GM18868 (cell line): ENCODE results near the gene SRCAP.
A peak's percentile ranks its signal among the peaks of the same experiment; 100 is the strongest.

Experiments used
- ATAC-seq: cut with Tn5 transposase; IDR thresholded peaks from one replicate; pipeline ENCODE4 v1.9.1; 2021; ENCODE audit warnings: mild to moderate bottlenecking, moderate library complexity; ENCODE audit not compliant: unreplicated experiment

SRCAP gene

DNA sequence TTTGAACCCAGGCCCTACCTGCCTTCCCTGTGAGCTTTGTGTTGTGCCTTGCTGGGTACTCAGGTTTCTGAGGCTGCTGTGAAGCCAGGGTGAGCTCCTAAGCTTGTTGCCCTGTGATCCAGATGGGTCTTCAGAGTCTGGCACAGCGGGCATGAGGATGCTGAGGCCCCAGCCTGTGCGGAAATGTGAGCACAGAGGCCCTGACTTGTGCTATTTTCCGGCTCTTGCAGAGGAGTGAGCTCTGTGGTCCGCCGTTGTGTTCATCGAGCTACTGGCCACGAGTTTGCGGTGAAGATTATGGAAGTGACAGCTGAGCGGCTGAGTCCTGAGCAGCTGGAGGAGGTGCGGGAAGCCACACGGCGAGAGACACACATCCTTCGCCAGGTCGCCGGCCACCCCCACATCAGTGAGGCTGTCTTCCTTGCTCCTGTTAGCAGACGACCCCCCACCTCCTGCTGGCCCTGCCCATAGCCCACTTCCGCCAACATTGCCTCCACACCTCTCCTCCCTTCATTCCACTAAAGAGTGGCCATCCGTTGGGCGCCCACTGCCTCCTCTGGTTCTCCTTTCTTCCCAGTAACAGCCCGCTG is 52.0 kb downstream of the SRCAP start:
- no peak for ATAC-seq

DNA sequence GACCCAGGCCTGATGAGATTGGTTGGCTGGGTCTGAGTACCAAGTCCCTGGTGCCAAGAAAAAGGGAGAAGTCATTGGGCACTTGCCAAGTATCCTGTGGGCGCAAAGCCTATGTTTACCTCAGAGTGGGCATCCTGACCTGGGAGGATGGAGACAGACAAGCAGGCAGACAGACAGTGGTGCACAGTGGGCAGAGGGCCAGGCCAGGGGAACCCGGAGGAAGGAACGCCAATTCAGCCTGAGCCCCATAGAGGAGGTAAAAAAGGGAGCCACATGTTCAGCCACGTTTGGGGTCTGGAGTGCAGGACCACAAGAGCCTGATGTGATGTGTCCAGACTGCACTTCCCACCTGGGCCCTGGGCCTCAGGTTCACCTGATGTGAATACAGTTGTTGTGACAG is 54.6 kb downstream of the SRCAP start:
- ATAC-seq, result no peak

DNA sequence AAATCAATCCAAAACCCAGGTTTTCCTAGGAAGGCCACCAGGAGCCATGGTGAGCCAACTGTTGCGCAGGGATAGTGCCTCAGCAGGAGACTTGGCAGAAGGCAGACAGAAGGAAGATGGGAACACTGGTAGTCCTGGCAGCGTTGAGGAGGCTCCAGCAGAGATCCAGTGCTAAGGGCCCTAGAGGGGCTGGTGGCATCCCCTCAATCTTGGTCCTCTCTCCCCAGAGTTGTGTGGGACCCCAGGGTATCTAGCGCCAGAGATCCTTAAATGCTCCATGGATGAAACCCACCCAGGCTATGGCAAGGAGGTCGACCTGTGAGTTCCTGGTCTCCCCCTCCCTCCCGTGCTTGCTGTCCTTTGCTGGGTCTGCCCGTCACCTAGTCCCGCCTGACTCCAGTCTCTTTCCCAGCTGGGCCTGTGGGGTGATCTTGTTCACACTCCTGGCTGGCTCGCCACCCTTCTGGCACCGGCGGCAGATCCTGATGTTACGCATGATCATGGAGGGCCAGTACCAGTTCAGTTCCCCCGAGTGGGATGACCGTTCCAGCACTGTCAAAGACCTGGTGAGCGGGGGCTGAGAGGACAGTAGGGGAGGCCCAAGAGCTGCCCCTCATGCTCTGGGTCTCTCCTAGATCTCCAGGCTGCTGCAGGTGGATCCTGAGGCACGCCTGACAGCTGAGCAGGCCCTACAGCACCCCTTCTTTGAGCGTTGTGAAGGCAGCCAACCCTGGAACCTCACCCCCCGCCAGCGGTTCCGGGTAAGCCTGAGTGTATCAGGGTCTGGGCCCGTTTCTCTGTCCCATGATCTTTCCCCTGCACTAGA is 57.2 kb downstream of the SRCAP start:
- no peak for ATAC-seq

- no peak for ATAC-seq
Observed at GRCh38 chr16:30756781-30757100, 57.8 kb downstream of the SRCAP start.

DNA sequence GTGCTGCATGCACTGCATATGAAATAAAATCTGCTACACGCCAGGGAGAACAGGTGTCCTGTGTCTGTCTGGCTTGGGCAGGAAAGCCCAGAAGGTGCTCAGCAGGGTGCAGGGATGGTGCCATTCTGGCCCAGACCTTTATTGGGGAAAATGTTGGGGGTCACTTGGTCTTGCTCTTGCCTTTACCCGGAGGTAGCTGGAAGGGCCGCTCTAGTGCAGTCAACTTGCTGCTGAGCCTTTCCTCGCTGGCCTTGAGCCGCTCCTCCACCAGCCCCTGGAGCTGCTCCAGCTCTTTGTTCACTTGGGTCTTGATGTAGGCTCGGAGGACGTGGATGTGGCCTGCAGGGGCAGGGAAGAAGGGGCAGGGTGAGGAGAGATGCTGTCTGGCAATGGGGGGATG is 58.3 kb downstream of the SRCAP start:
- no peak for ATAC-seq

DNA sequence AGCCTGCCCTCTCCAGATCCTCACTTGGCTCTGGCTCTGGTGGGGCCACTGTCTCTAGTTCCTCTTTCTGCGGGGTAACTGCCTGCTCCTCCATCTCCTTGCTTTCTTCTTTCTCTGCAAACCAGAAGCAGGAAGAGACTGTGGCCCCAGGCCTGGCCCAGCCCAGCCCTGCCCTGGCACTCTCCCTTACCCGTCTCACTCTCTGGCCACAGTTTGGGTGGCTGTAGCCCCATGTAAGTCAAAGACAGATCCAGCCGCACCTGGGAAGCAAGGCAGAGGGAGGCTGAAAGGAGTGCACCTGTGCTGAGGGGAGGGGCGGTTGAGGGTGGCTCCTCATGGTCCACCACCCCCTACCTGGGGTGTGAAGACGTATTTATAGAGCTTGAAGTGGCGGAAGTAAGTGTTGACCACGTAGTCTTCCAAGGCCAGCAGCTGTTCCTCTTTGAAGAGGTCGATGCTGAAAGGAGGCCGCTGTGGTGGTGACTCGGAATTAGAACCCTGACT is 60.1 kb downstream of the SRCAP start:
- no peak for ATAC-seq

- no peak for ATAC-seq
Observed at GRCh38 chr16:30760001-30760559, 61.1 kb downstream of the SRCAP start.

- ATAC-seq, result no peak
Observed at GRCh38 chr16:30760577-30761426, 61.8 kb downstream of the SRCAP start.

DNA sequence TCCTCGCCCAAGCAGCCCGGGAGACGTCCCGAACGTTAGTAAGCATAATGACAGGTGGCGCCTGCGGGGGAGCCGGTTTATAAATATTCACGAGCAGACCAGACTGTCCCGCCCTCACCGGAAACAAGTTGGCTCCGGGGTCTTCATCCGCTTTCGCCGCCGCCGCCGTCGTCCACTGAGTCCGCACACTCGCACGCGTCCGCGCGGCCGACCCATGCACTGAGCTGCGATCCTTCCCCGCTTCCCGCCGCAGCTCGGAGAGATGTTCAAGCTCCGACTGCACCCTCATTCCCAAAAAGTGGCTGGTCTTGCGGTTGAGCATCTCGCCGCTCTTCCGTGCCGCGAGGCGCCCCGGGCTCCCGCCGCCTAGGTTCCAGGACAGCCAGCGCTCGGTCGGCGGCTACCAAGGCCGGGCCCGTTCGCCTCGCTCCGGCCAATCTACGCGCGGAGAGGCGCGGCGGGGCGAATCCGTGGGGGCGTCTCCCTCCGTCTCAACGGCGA is 62.5 kb downstream of the SRCAP start:
- peak; percentile 27 for ATAC-seq

DNA sequence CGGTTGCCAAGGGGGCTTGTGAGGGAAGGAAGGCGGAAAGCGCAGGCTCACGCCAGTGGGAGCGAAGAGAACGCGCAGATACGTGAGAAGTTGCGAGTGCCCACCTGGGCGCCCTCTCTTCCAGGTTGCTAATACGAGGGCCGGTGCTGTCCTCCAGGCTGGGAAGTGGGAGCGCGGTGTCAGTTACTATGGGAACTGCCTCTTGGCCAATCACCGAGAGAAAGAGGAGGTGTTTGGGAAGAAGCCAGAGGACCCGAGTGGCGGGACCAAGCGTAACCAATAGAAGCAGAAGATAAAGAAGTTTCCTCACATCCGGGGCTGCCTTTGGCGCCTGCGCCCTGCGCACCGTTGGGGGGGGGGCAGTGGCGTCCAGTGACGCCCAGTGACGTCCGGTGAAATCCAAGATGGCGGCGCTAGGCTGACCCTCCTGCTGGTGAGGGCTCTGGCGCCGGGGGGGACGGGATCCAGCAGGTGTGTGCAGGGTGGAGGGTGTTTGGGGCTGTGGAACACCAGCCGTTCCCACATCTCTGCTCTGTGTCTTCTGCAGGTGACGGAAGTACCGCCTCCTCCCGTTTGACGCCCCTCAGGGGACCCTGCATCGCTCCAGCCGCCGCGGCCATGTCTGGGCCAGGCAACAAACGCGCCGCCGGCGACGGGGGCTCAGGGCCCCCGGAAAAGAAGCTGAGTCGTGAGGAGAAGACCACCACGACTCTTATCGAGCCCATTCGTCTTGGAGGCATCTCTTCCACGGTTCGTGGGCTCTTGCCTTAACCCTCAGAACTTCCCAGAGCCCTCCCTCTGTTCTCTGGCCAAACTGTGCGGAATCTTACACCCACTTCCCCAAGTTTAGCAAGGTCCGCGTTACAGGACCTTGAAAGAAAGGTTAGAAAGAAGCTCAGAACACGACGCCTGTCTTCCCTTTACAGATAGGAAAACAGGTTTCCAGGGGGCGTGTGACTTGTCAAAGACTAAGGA is 63.2 kb downstream of the SRCAP start, which contains the start of the genes CFAP119 and RNF40:
Gene CFAP119, minus strand, starts transcription at position 135 of the 975 bp plus-strand sequence. CDS start 314 bp downstream, outside the sequence.
Gene RNF40, plus strand, starts transcription at position 395 of the 975 bp plus-strand sequence. Its CDS starts 224 bp downstream, at position 619.
- ATAC-seq, result peak; percentile 91

DNA sequence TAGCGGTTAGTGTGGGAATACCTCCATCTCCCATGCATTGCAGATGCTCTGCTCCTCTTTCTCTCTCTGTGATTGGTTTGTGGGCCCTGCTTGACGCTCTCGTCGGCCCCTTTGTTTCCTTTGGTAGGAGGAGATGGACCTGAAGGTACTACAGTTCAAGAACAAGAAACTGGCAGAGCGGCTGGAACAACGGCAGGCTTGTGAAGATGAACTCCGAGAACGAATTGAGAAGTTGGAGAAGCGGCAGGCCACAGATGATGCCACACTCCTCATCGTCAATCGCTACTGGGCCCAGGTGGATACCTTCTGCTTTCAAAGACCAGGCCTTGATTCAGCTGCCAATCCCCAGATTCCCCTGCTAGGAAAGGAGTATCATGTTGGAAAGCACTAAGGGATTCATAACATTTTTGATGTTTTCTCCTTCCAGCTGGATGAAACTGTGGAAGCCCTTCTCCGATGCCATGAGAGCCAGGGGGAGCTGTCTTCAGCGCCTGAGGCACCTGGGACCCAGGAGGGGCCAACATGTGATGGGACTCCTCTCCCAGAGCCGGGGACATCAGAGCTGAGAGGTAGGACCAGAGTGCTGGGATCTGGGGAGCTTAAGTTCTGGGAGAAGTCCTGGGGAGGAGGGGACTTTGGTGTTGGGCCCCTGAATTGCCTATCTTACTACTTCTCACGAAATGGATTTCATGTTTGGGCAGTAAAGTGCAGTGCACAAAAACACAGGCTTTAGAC is 64.2 kb downstream of the SRCAP start:
- no peak for ATAC-seq

DNA sequence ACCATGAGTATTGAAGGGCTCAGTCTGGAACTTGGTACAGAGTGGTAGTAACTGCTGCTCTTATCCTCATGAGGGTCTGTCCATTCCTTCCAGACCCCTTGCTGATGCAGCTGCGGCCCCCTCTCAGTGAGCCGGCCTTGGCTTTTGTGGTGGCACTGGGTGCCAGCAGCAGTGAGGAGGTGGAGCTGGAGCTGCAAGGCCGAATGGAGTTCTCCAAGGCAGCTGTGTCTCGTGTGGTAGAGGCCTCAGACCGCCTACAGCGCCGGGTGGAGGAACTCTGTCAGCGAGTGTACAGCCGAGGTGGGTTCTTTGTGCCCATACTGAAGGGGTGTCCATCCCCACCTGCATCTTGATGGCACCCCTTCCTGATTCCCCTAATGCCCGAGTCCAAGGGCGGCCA is 65.1 kb downstream of the SRCAP start:
- ATAC-seq, result no peak

DNA sequence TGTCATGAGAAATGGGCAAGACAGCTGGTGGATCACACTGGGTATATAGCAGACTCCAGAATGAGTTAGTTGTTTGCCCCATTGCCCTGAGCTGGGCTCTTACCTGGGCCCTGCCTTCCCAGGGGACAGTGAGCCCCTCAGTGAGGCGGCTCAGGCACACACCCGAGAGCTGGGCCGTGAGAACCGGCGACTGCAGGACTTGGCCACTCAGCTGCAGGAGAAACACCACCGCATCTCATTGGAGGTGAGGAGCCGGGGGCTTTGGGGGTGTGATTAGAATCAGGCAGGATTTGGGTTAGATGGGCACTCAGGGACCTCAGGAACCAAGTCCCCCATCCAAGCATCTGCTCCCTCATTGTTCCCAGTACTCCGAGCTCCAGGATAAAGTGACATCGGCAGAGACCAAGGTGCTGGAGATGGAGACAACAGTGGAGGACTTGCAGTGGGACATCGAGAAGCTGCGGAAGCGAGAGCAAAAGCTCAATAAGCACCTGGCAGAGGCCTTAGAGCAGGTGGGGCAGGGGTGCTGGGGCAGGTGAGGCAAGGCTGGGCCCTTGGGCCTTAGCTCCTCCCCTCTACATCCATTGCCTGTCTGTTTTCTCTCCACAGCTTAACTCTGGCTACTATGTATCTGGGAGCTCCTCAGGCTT is 66.0 kb downstream of the SRCAP start:
- no peak for ATAC-seq

DNA sequence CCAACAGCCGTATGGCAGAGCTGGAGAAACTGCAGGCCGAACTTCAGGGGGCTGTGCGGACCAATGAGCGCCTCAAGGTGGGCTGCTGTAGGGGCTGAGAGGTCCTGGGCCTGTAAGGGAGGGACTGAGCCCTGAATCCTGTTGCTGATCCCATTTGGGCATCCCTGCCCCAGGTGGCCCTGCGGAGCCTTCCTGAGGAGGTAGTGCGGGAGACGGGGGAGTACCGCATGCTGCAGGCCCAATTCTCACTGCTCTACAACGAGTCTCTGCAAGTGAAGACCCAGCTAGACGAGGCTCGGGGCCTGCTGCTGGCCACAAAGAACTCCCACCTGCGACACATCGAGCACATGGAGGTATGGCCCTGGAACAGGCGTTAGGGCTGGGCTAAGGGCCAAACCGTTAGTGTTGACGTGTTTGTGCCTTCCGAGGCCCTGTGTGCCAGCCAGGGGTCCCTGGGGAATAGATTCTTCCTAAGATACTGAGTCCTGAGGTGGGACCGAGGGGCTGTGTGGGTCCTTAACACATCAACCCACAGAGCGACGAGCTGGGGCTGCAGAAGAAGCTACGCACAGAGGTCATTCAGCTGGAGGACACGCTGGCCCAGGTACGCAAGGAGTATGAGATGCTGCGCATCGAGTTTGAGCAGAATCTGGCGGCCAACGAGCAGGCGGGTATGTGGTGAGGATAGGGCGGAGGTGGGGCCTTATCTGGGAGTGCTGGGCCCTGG is 67.4 kb downstream of the SRCAP start:
- ATAC-seq, result no peak

GRCh38 chr16:30766933-30767284 is 67.9 kb downstream of the SRCAP start:
- ATAC-seq, result no peak

- ATAC-seq, result no peak
Observed at GRCh38 chr16:30767767-30768465, 68.9 kb downstream of the SRCAP start.

- no peak for ATAC-seq
Observed at GRCh38 chr16:30768583-30769181, 69.7 kb downstream of the SRCAP start.
